Measurements from ENCODE around the gene IKZF3. TPM values are rescaled to one million over a fixed set of nuclear protein-coding genes. Genes with fewer than 3 reads are reported as not detected.

Gene IKZF3
- total RNA-seq, 1 donor from 2014 or later: 0.34 TPM

- Histone ChIP-seq H3K79me2 (ENCODE audit: insufficient read depth, low read length) (no peaks in the 10 kb centered on the region), H3K36me3 (ENCODE audit: insufficient read depth, low read length) (no peaks in the 10 kb centered on the region), H3K9ac (ENCODE audit: low read length) (no peak overlapping the region), H3K27me3 (ENCODE audit: insufficient read depth, low read length) (peaks cover 44% of the 10 kb centered on the region), H2AFZ (ENCODE audit: low read depth, low read length) (no peak overlapping the region), H4K20me1 (ENCODE audit: insufficient read depth, low read length) (no peaks in the 10 kb centered on the region), H3K27ac (ENCODE audit: low read depth, low read length) (no peak overlapping the region), H3K4me3 (ENCODE audit: insufficient read depth, low read depth, low read length) (no peak overlapping the region), H3K9me3 (ENCODE audit: insufficient read depth, low read depth, low read length) (no peaks in the 10 kb centered on the region), H3K4me1 (ENCODE audit: insufficient read depth, low read length) (no peaks in the 10 kb centered on the region), H3K4me2 (ENCODE audit: low read length) (no peak overlapping the region)
- Mint-ChIP-seq H3K4me1 (ENCODE audit: low read depth, unreplicated experiment) (peaks cover 8% of the 10 kb centered on the region), H3K36me3 (ENCODE audit: low read depth, unreplicated experiment) (peaks cover 2% of the 10 kb centered on the region), H3K9me3 (ENCODE audit: unreplicated experiment) (no peaks in the 10 kb centered on the region), H3K27me3 (ENCODE audit: low read depth, unreplicated experiment) (peaks cover 10% of the 10 kb centered on the region), H3K4me3 (ENCODE audit: unreplicated experiment) (no peak overlapping the region), H3K27ac (ENCODE audit: unreplicated experiment) (no peak overlapping the region)
- DNase-seq (ENCODE audit: low read depth) (no peak), FAIRE-seq (no peak)
- TF ChIP-seq EZH2 (IDR thresholded peaks at IDR 0.05; ENCODE audit: insufficient read depth, low read length): no peak
- TF ChIP-seq, protein P1, sequence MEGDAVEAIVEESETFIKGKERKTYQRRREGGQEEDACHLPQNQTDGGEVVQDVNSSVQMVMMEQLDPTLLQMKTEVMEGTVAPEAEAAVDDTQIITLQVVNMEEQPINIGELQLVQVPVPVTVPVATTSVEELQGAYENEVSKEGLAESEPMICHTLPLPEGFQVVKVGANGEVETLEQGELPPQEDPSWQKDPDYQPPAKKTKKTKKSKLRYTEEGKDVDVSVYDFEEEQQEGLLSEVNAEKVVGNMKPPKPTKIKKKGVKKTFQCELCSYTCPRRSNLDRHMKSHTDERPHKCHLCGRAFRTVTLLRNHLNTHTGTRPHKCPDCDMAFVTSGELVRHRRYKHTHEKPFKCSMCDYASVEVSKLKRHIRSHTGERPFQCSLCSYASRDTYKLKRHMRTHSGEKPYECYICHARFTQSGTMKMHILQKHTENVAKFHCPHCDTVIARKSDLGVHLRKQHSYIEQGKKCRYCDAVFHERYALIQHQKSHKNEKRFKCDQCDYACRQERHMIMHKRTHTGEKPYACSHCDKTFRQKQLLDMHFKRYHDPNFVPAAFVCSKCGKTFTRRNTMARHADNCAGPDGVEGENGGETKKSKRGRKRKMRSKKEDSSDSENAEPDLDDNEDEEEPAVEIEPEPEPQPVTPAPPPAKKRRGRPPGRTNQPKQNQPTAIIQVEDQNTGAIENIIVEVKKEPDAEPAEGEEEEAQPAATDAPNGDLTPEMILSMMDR (IDR thresholded peaks at IDR 0.05; ENCODE audit: insufficient read depth, low read depth, low read length): no peak
Measured at GRCh38 chr17:39791111-39791992, 72.8 kb downstream of the IKZF3 start.

GRCh38 chr17:39787743-39788484, 76.2 kb downstream of the IKZF3 start:
- H4K20me1 ChIP-seq (ENCODE audit: insufficient read depth, low read length): no peaks in the 10 kb centered on the region
- H3K9me3 ChIP-seq (ENCODE audit: insufficient read depth, low read depth, low read length): no peaks in the 10 kb centered on the region
- H3K4me1 ChIP-seq (ENCODE audit: insufficient read depth, low read length): no peaks in the 10 kb centered on the region
- no peak overlapping the region for H2AFZ ChIP-seq (ENCODE audit: low read depth, low read length)
- no peak overlapping the region for H3K27ac ChIP-seq (ENCODE audit: low read depth, low read length)
- H3K27ac Mint-ChIP-seq (ENCODE audit: unreplicated experiment): no peak overlapping the region
- peaks cover 4% of the 10 kb centered on the region for H3K27me3 Mint-ChIP-seq (ENCODE audit: low read depth, unreplicated experiment)
- no peak overlapping the region for H3K4me2 ChIP-seq (ENCODE audit: low read length)
- H3K4me3 ChIP-seq (ENCODE audit: insufficient read depth, low read depth, low read length): no peak overlapping the region
- FAIRE-seq (no peak), DNase-seq (ENCODE audit: low read depth) (no peak)
- H3K9ac ChIP-seq (ENCODE audit: low read length): no peak overlapping the region
- no peaks in the 10 kb centered on the region for H3K79me2 ChIP-seq (ENCODE audit: insufficient read depth, low read length)
- H3K27me3 ChIP-seq (ENCODE audit: insufficient read depth, low read length): peaks cover 34% of the 10 kb centered on the region
- H3K4me1 Mint-ChIP-seq (ENCODE audit: low read depth, unreplicated experiment): peaks cover 8% of the 10 kb centered on the region
- TF ChIP-seq, protein P1 (IDR thresholded peaks at IDR 0.05; ENCODE audit: insufficient read depth, low read depth, low read length): no peak
- TF ChIP-seq EZH2 (IDR thresholded peaks at IDR 0.05; ENCODE audit: insufficient read depth, low read length): no peak
- no peak overlapping the region for H3K4me3 Mint-ChIP-seq (ENCODE audit: unreplicated experiment)
- peaks cover 2% of the 10 kb centered on the region for H3K36me3 Mint-ChIP-seq (ENCODE audit: low read depth, unreplicated experiment)
- H3K9me3 Mint-ChIP-seq (ENCODE audit: unreplicated experiment): no peaks in the 10 kb centered on the region
- no peaks in the 10 kb centered on the region for H3K36me3 ChIP-seq (ENCODE audit: insufficient read depth, low read length)
